Effector CD4-positive, alpha-beta T cell (primary cell): ENCODE results near the gene QSER1.
"Not testable (repeated sequence)": the region's sequence is repeated elsewhere in the genome, so short reads cannot be mapped to it uniquely, and the experiment has no call there.

Experiments used
- DNase-seq: peaks from one replicate; pipeline ENCODE4 v3.0.0-alpha.2; 2020

The QSER1 gene

DNA sequence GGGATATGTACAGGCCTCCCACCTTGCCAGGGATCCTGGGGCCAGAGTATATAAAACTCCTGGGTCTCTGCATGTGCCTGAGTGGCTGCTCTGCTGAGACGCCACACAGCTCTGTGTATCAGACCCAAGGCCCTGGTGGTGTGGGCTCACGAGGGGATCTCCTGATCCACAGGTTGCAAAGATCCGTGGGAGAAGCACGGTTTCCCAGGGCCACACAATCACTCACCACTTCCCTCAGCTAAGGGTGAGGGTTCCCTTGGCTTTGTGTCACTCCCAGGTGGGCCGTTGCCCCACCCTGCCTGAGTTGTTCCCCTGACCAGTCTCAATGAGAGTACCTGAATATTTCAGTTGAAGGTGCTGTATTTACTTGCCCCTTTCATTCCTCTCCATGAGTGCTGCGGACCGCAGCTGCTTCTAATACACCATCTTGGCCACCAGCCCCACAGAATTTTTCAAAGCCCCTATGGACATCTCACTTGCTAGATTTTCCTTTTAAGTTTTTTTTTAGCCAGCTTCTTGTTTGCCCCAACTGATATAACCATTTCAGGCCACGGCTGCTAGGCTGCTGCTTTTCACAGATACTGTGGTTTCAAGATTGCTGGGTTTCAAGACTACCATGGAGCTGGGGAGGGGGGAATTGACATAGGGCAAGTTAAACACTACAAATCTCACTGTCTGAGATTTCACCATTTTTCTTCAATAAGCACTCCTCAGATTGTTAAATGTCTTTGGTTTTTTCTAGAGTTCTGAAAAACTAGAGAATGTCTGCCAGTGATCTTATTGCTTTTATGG lies 109.3 kb downstream of the QSER1 start:
- no peak for DNase-seq

- no peak for DNase-seq
Observed at GRCh38 chr11:33005175-33005574, 112.6 kb downstream of the QSER1 start.

GRCh38 chr11:33006010-33006409 lies 113.4 kb downstream of the QSER1 start:
- no peak for DNase-seq

GRCh38 chr11:33013755-33014154 lies 121.1 kb downstream of the QSER1 start:
- DNase-seq: no peak

DNA sequence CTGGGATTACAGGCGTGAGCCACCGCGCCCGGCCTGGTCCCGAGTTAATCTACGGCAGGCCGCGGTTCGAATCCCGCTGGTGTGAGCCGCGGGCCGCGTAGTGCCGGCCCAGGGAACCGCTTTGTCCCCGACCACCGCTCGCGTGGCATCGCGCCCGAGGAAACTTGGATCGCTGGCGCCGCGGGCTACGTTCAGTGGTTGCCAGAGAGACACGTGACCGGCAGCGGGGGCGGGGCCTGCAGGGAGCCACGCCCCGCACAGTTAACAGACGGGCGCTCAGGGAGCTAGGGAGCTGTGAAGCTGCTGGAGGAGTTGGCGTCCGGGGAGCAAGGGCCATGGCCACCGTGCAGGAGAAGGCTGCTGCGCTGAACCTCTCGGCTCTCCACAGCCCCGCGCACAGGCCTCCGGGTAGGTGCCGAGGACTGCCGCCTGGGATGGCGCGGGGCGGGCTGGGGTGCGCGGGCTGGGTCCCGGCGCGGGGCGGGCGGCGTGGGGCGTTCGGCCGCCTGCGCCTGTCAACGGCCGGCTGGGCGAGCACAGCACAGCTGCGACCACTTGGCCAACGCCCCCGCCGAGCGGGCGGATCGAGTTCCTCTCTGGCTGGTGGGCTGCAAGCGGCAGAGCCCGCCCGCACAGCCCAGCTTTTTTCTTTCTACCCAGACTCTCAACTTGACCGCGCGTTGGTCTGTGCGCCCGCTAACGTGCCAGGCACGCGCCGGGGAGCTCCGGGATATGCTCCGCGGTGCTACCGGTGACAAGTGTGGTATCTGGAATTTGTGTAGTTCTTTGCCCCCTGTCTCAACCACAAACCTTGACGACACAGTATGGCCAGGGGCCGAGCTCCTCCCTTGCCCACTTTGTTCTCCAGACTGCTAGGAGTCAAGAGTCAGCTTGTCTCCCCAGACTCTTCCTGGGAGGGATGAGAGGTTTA lies 123.3 kb downstream of the QSER1 start, which contains the start of gene DEPDC7:
Gene DEPDC7 (plus strand): TSS at position 258 of the 931 bp plus-strand sequence. CDS start 78 bp downstream, at position 336.
- peak; percentile 66 for DNase-seq

DNA sequence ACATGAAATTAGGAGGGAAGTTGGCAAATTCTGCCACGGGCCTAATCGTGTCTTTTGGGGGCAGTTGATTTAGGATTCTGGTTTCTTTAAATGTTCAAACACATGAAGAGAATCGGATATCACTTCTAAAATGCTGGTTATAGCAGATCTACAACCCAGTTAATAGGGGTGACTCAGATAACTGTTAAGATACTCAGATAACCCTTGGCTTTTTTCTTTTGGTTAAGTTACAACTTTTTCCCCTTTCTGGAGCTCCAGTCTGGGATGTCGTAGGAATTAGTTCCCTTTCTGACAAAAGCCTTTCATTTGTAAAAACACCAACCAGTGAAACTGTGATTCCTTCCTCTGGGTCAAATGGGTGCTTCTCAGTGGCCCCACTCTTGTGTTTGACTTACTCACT lies 124.0 kb downstream of the QSER1 start:
- no peak for DNase-seq

DNA sequence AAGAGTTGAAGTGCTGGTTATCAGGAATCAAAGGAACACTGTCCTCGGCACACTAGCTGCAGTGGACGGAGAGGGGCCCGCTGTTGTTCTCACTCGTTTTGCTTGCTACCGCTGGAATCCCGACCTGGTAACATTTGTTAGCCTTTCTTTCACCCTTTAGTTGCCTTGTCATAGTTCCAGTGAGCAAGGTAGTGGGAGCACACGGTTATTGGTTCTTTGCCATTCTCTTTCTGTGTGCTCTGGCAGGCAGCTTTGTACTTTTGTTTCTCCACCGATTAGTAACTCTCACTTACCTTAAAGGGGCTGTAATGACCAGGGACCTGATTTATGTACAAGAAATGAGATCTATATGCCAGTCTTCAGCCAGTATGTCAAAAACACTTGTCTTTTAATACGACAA lies 124.9 kb downstream of the QSER1 start:
- no peak for DNase-seq

DNA sequence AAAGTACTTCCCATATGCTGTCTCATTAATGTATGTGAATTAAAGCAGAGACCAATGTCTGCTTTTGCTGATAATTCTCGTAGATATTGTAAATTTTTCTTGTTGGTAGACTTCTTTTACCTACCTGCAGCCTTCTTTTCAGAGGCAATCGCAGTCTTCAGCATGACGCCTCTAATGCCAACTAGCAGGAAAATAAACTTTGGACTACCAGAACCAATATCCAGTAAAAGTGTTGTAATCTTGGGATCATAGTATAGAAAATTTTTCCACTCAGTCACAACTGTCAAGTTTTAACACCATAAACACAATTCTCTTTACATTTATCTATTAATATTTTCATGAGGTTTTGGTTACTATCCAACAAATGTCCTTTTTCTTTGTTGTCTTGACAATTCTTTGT lies 125.4 kb downstream of the QSER1 start:
- no peak for DNase-seq

DNA sequence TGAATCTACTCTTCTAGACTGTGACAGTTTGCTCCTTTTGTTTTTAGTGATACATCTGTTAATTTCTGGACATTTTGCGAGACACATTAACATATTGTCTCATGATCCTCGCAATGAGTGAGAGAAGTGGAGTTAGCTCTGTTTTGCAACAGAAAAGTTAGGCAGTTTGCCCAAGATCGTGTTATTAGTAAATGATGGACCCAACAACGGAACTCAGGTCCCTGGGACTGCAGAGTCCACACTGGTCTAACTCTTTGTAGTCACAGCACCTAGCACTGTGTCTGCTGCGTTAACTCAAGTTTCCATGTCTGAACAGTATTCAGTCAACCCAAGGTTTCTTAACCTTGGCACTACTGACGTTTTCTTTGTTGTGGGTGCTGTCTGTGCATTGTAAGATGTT lies 126.2 kb downstream of the QSER1 start:
- no peak for DNase-seq

DNA sequence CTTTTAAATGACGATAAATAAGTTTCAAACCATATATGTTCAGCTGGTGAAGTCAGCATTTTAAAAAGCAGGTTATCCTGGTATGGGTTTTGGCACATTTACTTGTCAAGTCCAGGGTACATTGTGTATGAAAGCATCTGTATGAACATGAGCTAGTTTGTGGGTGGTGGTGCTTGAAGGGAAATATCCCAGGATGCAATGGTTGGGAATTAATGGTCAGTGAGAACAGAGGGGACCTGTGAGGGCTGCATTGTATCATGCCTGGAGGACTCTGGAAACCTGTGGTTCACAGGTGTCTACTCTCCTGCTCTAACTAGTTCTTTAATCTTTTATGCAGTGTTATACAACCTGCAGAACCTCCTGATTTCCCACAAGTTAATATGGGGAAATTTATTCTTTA lies 128.9 kb downstream of the QSER1 start:
- DNase-seq: no peak

DNA sequence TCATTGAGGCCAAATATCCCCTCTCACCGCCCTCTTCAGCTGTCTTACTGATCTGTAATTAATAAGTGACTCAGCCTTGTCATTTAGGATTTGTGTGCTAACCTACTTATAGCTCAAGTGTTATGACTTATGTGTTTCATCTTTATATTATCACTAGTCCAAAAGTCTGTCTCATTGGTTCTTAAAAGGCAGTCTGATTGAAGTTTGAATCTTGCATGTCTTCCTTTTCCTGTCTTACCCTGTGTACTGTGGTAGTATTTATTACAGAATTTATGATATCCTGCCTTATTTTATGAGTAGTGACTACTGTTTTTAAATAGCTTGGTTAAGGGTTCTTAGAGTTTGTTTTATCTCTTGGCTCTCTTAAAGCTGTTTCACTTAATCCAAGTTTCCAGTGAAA lies 129.3 kb downstream of the QSER1 start:
- DNase-seq: no peak

DNA sequence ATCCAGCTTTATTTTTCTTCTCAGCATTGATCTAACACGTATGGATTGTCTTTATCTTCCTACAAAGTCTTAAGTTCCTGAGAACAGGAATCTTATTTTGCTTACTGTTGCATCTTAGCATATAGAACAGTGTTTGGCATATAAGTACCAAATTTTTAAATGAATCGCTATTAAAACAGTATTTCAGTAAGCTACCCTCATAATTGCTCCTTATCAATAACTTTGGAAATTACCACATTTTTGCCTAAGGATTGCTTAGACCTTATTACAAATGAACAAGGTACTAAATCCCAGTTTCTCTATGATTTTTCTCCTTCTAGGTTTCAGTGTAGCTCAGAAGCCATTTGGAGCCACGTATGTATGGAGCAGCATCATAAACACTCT lies 132.7 kb downstream of the QSER1 start:
- no peak for DNase-seq

DNA sequence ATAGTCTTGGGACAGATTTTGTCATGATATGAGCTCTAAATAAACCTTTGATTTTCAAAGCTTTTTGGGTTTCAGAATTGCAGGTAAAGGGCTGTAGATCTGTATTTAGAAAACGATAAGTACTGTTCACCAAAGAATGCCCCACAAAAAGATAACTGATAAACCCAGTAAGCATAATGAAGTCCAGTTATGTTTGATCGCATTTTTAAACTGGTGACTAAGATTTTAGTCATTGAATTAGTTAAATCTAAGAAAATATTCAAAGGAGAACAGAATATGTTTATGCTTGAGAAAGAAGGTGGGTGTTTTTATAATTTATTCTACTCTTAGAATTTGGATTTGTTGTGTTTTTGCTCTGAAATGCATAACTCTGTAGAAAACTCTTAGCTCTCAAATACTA lies 134.6 kb downstream of the QSER1 start:
- DNase-seq: no peak

DNA sequence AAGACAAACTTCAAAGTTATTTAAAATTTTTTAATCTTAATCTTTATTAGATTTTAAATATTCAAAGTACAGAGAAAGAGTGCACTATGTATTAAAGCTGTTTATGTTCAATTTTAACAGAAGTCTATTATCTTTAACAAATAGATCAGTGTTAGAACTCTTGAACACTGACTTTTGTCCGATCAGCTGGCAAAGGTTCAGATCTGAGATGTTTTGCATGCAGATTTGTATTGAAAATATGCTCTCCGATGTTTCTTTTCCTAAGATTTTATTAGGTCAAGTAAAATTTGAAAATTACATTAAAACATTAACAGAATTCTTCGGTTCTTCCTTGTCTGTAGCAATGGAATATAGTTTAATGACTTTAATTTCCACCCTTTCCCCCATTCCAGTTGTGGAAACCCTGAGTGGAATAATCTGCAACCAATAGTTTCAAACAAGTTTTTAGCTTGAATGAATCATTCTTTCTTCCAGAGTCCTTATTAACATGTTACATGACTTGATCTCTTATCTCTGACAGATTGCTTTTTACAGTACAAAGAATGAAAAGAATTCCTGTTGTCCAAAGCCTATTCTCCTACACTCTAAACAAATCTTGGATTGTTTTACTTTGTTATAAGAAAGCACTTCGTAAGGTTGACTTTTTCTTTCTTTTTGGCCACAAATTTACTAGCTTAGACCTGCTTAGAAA lies 135.4 kb downstream of the QSER1 start:
- no peak for DNase-seq

DNA sequence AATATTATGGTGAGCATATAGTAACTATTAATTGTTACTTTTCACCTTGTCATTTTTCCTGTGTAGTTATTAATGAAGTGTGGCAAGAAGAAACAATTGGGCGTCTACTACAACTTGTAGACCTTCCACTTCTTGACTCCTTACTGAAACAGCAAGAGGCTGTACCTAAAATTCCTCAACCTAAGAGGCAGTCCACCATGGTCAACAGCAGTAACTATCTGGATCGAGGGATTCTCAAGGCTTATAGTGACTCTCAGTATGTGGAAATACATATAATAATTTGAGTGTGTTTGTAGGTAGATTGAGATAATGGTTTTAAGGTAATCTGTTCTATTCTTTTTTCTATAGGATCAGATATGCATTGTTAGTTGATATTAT lies 135.9 kb downstream of the QSER1 start:
- DNase-seq: no peak

DNA sequence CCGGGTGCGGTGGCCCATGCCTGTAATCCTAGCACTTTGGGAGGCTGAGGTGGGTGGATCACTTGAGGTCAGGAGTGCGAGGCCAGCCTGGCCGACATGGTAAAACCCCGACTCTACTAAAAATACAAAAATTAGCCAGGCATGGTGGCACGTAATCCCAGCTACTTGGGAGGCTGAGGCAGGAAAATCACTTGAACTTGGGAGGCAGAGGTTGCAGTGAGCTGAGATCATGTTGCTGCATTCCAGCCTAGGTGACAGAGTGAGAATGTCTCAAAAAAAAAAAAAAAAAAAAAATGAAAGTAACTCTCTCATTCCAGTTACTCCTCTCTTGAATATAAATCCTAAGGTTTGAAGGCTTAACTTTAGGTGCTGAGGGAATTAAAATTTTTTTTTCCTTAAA lies 136.6 kb downstream of the QSER1 start:
- not testable (repeated sequence) for DNase-seq
